Smooth muscle cell (in vitro differentiated cells): ENCODE measurements around the gene BIRC5. TPM values are rescaled to one million over a fixed set of nuclear protein-coding genes. Genes with fewer than 3 reads are reported as not detected.

Experiments used
- DNase-seq: peaks from one replicate; lab custom pipeline; 2025; ENCODE audit not compliant: unreplicated experiment; lab: John Stamatoyannopoulos, UW
- H2AFZ ChIP-seq: fragments of 200-600 bp; sonication (generic); 2 replicates; pipeline ENCODE4 v1.6.0; 2016; ENCODE audit warnings: antibody characterized with exemption, low read depth, mild to moderate bottlenecking
- H3F3A ChIP-seq: fragments of 200-600 bp; sonication (generic); 2 replicates; pipeline ENCODE4 v1.6.0; 2017; ENCODE audit warnings: antibody characterized with exemption, low read depth
- H3K27ac ChIP-seq: fragments of 200-600 bp; sonication (generic); 2 replicates; pipeline ENCODE4 v1.5.1; 2016; ENCODE audit warnings: low read depth, mild to moderate bottlenecking
- H3K27me3 ChIP-seq: fragments of 200-600 bp; sonication (generic); 2 replicates; pipeline ENCODE4 v1.6.1; 2016; ENCODE audit warnings: low read depth, mild to moderate bottlenecking
- H3K36me3 ChIP-seq: fragments of 200-600 bp; sonication (generic); 2 replicates; pipeline ENCODE4 v1.5.1; 2016; ENCODE audit warnings: low read depth
- H3K4me1 ChIP-seq: fragments of 200-600 bp; sonication (generic); 2 replicates; pipeline ENCODE4 v1.5.1; 2016; ENCODE audit warnings: low read depth
- H3K4me2 ChIP-seq: fragments of 200-600 bp; sonication (generic); 2 replicates; pipeline ENCODE4 v1.6.0; 2016; ENCODE audit warnings: mild to moderate bottlenecking
- H3K4me3 ChIP-seq: fragments of 200-600 bp; sonication (generic); 2 replicates; pipeline ENCODE4 v1.5.1; 2016; ENCODE audit warnings: mild to moderate bottlenecking
- H3K79me2 ChIP-seq: fragments of 200-600 bp; sonication (generic); 2 replicates; pipeline ENCODE4 v1.6.0; 2016; ENCODE audit warnings: low read depth, mild to moderate bottlenecking
- H3K9ac ChIP-seq: fragments of 200-600 bp; sonication (generic); 2 replicates; pipeline ENCODE4 v1.6.0; 2016; ENCODE audit warnings: low read depth
- H3K9me3 ChIP-seq: fragments of 200-600 bp; sonication (generic); replicated peaks from 2 replicates; pipeline ENCODE4 v1.5.1; 2016; ENCODE audit warnings: low read depth
- H4K20me1 ChIP-seq: fragments of 200-600 bp; sonication (generic); 2 replicates; pipeline ENCODE4 v1.6.0; 2016; ENCODE audit warnings: low read depth
- WGBS: methylation state at CpG from one replicate; pipeline ENCODE4 v1.1.7; 2016; ENCODE audit warnings: low lambda C conversion rate; 5-methylcytosine and 5-hydroxymethylcytosine counted together
- polyA plus RNA-seq: library from polyadenylated mRNA; unstranded; fragments of >200 nt; fragmentation: Nextera tagmentation; extraction: Ambion mirVana; gene quantifications from 2 replicates; pipeline ENCODE4 v1.2.1, GENCODE V29; 2016
- total RNA-seq: library from RNA; depleted of rRNA; stranded (reverse); fragments of >200 nt; gene quantifications from 2 replicates; pipeline ENCODE4 v1.2.3, GENCODE V29; 2014
- TF ChIP-seq, protein P1 (sequence below): fragments of 200-600 bp; sonication (generic); IDR thresholded peaks from 2 replicates; pipeline ENCODE4 v1.5.1; 2017; ENCODE audit warnings: borderline replicate concordance, mild to moderate bottlenecking, antibody characterized with exemption; ENCODE audit not compliant: insufficient read depth, poor library complexity, severe bottlenecking

The BIRC5 gene
- total and polyA plus RNA-seq, 2 experiments from 2014 or later, result 7.7 to 15.6 TPM

- Histone ChIP-seq H3K9me3 (no peaks in the 10 kb centered on the region), H2AFZ (no peak overlapping the region), H3K9ac (no peak overlapping the region), H3K79me2 (no peaks in the 10 kb centered on the region), H3K4me1 (no peaks in the 10 kb centered on the region), H3K36me3 (no peaks in the 10 kb centered on the region), H3F3A (no peaks in the 10 kb centered on the region), H3K27me3 (no peaks in the 10 kb centered on the region), H3K4me2 (no peak overlapping the region), H3K4me3 (no peak overlapping the region), H3K27ac (no peak overlapping the region), H4K20me1 (no peaks in the 10 kb centered on the region)
- TF ChIP-seq, protein P1, sequence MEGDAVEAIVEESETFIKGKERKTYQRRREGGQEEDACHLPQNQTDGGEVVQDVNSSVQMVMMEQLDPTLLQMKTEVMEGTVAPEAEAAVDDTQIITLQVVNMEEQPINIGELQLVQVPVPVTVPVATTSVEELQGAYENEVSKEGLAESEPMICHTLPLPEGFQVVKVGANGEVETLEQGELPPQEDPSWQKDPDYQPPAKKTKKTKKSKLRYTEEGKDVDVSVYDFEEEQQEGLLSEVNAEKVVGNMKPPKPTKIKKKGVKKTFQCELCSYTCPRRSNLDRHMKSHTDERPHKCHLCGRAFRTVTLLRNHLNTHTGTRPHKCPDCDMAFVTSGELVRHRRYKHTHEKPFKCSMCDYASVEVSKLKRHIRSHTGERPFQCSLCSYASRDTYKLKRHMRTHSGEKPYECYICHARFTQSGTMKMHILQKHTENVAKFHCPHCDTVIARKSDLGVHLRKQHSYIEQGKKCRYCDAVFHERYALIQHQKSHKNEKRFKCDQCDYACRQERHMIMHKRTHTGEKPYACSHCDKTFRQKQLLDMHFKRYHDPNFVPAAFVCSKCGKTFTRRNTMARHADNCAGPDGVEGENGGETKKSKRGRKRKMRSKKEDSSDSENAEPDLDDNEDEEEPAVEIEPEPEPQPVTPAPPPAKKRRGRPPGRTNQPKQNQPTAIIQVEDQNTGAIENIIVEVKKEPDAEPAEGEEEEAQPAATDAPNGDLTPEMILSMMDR, result no peak
- DNase-seq, result no peak
- WGBS, result 93% methylated on average over 9 of the region's 9 CpGs
Observed at GRCh38 chr17:78239489-78239931, 25.5 kb downstream of the BIRC5 start.

DNA sequence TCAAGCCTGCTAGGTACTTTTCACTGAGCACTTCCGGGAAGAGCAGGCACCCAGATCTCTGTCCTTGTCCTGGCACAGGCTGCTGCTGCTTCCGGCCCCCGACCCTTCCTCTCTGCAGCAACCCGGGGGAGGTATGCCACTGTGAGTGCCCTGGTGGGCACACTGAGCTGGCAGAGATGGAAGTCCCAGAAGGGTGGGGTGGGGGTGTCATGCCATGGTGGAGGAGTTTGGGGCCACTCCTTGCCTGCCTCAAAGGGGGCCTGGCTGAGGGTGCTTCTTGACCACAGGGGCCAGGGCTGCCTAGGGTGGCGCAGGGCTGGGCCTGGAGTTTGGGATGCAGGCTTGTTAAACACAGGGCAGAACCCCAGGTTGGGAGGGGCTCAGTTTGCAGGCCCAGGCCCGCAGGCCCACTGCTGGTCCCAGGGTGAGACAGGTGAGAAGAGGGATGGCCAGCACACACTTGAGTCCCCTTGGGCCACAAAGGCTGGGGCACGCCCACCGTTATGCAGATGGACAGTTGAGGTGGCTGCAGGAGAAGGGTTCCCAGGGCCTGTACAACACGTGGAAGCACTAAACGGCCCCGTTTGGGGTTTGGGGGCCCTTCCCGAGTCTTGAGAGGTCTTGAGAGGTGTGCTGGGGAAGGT is 26.1 kb downstream of the BIRC5 start:
- Histone ChIP-seq H2AFZ (no peak overlapping the region), H3K36me3 (no peaks in the 10 kb centered on the region), H3K4me3 (no peak overlapping the region), H3K27me3 (no peaks in the 10 kb centered on the region), H3K27ac (no peak overlapping the region), H3K4me1 (no peaks in the 10 kb centered on the region), H3K9me3 (no peaks in the 10 kb centered on the region), H3K4me2 (no peak overlapping the region), H3F3A (no peaks in the 10 kb centered on the region), H3K79me2 (no peaks in the 10 kb centered on the region), H4K20me1 (no peaks in the 10 kb centered on the region), H3K9ac (no peak overlapping the region)
- TF ChIP-seq, protein P1, result no peak
- WGBS, result 86% methylated on average over 12 of the region's 12 CpGs
- DNase-seq, result no peak

GRCh38 chr17:78240839-78241238 is 26.8 kb downstream of the BIRC5 start:
- no peaks in the 10 kb centered on the region for H3K27me3 ChIP-seq
- H3K36me3 ChIP-seq, result no peaks in the 10 kb centered on the region
- H3K4me2 ChIP-seq, result no peak overlapping the region
- TF ChIP-seq, protein P1, result no peak
- WGBS, result 90% methylated on average over 9 of the region's 9 CpGs
- H2AFZ ChIP-seq, result no peak overlapping the region
- H3K4me1 ChIP-seq, result no peaks in the 10 kb centered on the region
- H3K79me2 ChIP-seq, result no peaks in the 10 kb centered on the region
- H3F3A ChIP-seq, result no peaks in the 10 kb centered on the region
- no peak overlapping the region for H3K4me3 ChIP-seq
- no peaks in the 10 kb centered on the region for H3K9me3 ChIP-seq
- no peak overlapping the region for H3K27ac ChIP-seq
- no peak for DNase-seq
- H4K20me1 ChIP-seq, result no peaks in the 10 kb centered on the region
- H3K9ac ChIP-seq, result no peak overlapping the region
